ENCODE measurements around the gene SNX8. TPM values are rescaled to one million over a fixed set of nuclear protein-coding genes. Genes with fewer than 3 reads are reported as not detected.

Gene SNX8
- total RNA-seq, 1 experiment from 2014 or later, result 31.2 TPM

DNA sequence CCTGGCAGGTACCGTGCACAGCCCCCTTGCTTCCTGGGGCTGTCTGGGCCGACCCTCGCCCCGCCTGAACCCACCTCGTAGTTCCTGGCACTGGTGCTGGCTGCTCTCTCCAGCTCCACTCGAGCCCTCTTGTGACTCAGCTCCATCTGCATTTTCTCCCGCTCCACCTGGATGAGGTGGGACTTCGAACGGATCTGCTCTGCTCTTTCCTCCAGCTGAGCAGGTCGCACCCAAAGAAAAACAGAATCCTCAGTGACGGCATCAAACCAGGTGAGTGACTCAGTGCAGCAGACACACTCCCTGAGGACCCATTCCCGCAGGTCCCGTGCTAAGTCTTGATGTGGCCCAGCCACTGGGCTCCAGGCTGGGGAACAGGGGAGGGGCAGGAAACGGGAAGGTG is 88.9 kb downstream of the SNX8 start:
- TF ChIP-seq, protein P1, sequence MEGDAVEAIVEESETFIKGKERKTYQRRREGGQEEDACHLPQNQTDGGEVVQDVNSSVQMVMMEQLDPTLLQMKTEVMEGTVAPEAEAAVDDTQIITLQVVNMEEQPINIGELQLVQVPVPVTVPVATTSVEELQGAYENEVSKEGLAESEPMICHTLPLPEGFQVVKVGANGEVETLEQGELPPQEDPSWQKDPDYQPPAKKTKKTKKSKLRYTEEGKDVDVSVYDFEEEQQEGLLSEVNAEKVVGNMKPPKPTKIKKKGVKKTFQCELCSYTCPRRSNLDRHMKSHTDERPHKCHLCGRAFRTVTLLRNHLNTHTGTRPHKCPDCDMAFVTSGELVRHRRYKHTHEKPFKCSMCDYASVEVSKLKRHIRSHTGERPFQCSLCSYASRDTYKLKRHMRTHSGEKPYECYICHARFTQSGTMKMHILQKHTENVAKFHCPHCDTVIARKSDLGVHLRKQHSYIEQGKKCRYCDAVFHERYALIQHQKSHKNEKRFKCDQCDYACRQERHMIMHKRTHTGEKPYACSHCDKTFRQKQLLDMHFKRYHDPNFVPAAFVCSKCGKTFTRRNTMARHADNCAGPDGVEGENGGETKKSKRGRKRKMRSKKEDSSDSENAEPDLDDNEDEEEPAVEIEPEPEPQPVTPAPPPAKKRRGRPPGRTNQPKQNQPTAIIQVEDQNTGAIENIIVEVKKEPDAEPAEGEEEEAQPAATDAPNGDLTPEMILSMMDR (IDR thresholded peaks at IDR 0.05; ENCODE audit: unreplicated experiment), result no peak
- Mint-ChIP-seq H3K9me3 (ENCODE audit: unreplicated experiment) (no peaks in the 10 kb centered on the region), H3K36me3 (ENCODE audit: insufficient read depth, unreplicated experiment) (peaks cover 39% of the 10 kb centered on the region), H3K27ac (ENCODE audit: low read depth, unreplicated experiment) (peak overlapping the region; percentile 85), H3K4me3 (ENCODE audit: unreplicated experiment) (peak overlapping the region; percentile 64), H3K27me3 (ENCODE audit: insufficient read depth, unreplicated experiment) (no peaks in the 10 kb centered on the region), H3K4me1 (ENCODE audit: insufficient read depth, unreplicated experiment) (peaks cover 22% of the 10 kb centered on the region)
- no TSS peak for BruUV-seq (replicated peaks)
- ChIA-PET CTCF (interaction anchor here (0.8 kb wide), 1 partner anchor 28 kb away, joined by 3 read pairs; no protein-coding TSS in a partner anchor), POLR2A (interaction anchor here (0.6 to 1.3 kb wide), 6 partner anchors 8 to 179 kb away, joined by 3 to 7 read pairs (median 5); partner anchors contain the start of genes MRM2 and NUDT1)
- intact Hi-C loops (cut with micrococcal nuclease), result no loop called here
- peak; percentile 71 for DNase-seq (ENCODE audit: unreplicated experiment)

DNA sequence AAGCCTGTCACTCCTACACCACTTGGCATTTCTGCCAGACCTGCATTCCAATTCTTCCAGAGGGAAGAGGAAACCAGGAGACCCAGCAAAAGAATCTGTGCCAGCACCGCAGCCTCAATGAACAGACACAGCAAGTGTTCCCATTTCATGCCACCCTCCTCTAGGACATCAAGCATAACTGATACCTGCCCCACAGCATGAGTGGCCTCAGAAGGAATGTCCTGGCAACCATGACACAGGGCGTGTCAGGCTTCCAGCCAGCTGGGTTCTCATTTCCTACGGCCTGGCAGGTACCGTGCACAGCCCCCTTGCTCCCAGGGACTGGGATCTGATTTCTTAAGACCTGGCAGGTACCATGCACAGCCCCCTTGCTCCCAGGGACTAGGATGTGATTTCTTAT is 89.3 kb downstream of the SNX8 start:
- Mint-ChIP-seq H3K9me3 (ENCODE audit: unreplicated experiment) (no peaks in the 10 kb centered on the region), H3K4me1 (ENCODE audit: insufficient read depth, unreplicated experiment) (peaks cover 22% of the 10 kb centered on the region), H3K4me3 (ENCODE audit: unreplicated experiment) (peak overlapping the region; percentile 64), H3K36me3 (ENCODE audit: insufficient read depth, unreplicated experiment) (peaks cover 39% of the 10 kb centered on the region), H3K27ac (ENCODE audit: low read depth, unreplicated experiment) (peak overlapping the region; percentile 85), H3K27me3 (ENCODE audit: insufficient read depth, unreplicated experiment) (no peaks in the 10 kb centered on the region)
- DNase-seq (ENCODE audit: unreplicated experiment), result peak; percentile 57
- CTCF ChIA-PET, result interaction anchor here (0.8 to 1.3 kb wide), 2 partner anchors 16 to 28 kb away, joined by 3 read pairs; partner anchors contain the start of genes MRM2 and NUDT1
- BruUV-seq (replicated peaks), result no TSS peak
- TF ChIP-seq, protein P1 (IDR thresholded peaks at IDR 0.05; ENCODE audit: unreplicated experiment), result no peak
- POLR2A ChIA-PET, result interaction anchor here (0.6 to 1.4 kb wide), 7 partner anchors 8 to 179 kb away, joined by 3 to 7 read pairs (median 5); partner anchors contain the start of genes MAD1L1, MRM2 and NUDT1
- intact Hi-C loops (cut with micrococcal nuclease), result no loop called here

DNA sequence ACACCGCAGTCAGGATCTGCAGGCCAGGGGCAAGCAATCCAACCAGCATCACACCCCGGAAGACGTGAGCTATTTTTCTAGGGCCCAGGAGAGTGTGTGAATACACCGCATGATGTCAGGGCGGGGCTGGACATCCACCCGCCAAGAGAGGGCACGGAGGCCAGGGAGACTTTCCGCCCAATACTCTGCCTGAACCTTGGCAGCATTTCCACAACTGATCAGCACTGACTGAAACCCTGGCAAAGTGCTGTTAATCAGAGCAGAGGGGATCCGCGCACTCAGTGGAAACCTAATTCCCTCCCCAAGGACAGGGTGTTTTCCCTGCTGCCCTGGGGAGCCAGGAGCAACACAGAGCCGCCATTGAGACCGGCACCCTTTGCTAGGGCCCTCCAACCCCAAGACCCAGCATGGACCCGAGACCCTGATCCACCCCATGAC is 89.7 kb downstream of the SNX8 start:
- Mint-ChIP-seq H3K9me3 (ENCODE audit: unreplicated experiment) (no peaks in the 10 kb centered on the region), H3K4me3 (ENCODE audit: unreplicated experiment) (peak overlapping the region; percentile 64), H3K36me3 (ENCODE audit: insufficient read depth, unreplicated experiment) (peaks cover 40% of the 10 kb centered on the region), H3K27me3 (ENCODE audit: insufficient read depth, unreplicated experiment) (no peaks in the 10 kb centered on the region), H3K27ac (ENCODE audit: low read depth, unreplicated experiment) (peak overlapping the region; percentile 85), H3K4me1 (ENCODE audit: insufficient read depth, unreplicated experiment) (peaks cover 22% of the 10 kb centered on the region)
- BruUV-seq (replicated peaks), result no TSS peak
- POLR2A ChIA-PET, result interaction anchor here (0.6 to 1.4 kb wide), 6 partner anchors 8 to 1449 kb away, joined by 3 to 7 read pairs (median 4); partner anchors contain the start of genes MAD1L1, MRM2 and NUDT1
- TF ChIP-seq, protein P1 (IDR thresholded peaks at IDR 0.05; ENCODE audit: unreplicated experiment), result no peak
- intact Hi-C loops (cut with micrococcal nuclease), result no loop called here
- no peak for DNase-seq (ENCODE audit: unreplicated experiment)
- CTCF ChIA-PET, result interaction anchor here (0.6 to 1.3 kb wide), 3 partner anchors 11 to 124 kb away, joined by 3 read pairs; partner anchors contain the start of genes MRM2 and NUDT1

DNA sequence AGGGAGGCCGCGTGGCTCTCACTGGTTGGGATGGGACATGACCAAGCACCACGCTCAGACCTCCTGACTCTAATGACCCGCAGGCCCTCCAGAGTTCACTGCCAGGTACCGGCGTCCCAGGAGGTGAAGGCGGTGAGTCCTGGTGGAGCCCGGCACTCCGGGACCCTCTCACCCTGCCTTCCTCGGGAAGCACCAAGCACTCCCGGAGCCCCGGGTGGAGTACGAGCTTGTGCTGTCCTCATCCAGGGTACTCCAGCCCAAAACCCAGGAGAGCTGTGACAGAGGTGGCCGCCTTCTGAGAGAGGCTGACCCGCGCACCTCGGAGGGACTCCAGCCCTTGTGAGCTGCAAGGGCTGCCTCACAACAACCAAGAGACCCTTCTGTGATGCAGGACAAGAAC is 90.9 kb downstream of the SNX8 start:
- Mint-ChIP-seq H3K4me1 (ENCODE audit: insufficient read depth, unreplicated experiment) (peaks cover 22% of the 10 kb centered on the region), H3K27ac (ENCODE audit: low read depth, unreplicated experiment) (no peak overlapping the region), H3K9me3 (ENCODE audit: unreplicated experiment) (no peaks in the 10 kb centered on the region), H3K4me3 (ENCODE audit: unreplicated experiment) (no peak overlapping the region), H3K27me3 (ENCODE audit: insufficient read depth, unreplicated experiment) (no peaks in the 10 kb centered on the region), H3K36me3 (ENCODE audit: insufficient read depth, unreplicated experiment) (peaks cover 50% of the 10 kb centered on the region)
- TF ChIP-seq, protein P1 (IDR thresholded peaks at IDR 0.05; ENCODE audit: unreplicated experiment), result no peak
- ChIA-PET CTCF (no interaction called here), POLR2A (interaction anchor here (1.4 kb wide), 1 partner anchor 9 kb away, joined by 4 read pairs; the partner anchor contains the start of gene MAD1L1)
- DNase-seq (ENCODE audit: unreplicated experiment), result no peak
- intact Hi-C loops (cut with micrococcal nuclease), result no loop called here
- BruUV-seq (replicated peaks), result no TSS peak

All from MCF 10A (cell line).